ENCODE data around the gene TMEM59. TPM values are rescaled to one million over a fixed set of nuclear protein-coding genes. Genes with fewer than 3 reads are reported as not detected.

Gene TMEM59
- total and polyA plus RNA-seq, 2 of the 8 experiments (the other 6 are each of a cell fraction or from before 2014, with no cell fraction given), result 116 to 139 TPM

GRCh38 chr1:53995683-53996082 is 57.3 kb downstream of the TMEM59 start:
- Histone ChIP-seq H3K4ac (replicated peaks; ENCODE audit: insufficient read length, low read depth, low read length) (no peak overlapping the region), H2AFZ (ENCODE audit: low read length) (no peak overlapping the region), H3K4me3 (ENCODE audit: extremely low read depth in 1 of 4, insufficient read depth in 2 of 4, low read depth in 3 of 4, low read length in 4 of 4) (no peak overlapping the region), H4K5ac (ENCODE audit: insufficient read length, low read depth, low read length) (no peak overlapping the region), H2BK20ac (ENCODE audit: low read length) (no peak overlapping the region), H3K4me1 (replicated peaks in 1 of 4; ENCODE audit: control insufficient read depth in 3 of 4, insufficient read depth in 4 of 4, low read length in 3 of 4) (no peaks in the 10 kb centered on the region), H3K79me1 (ENCODE audit: low read depth, low read length) (no peaks in the 10 kb centered on the region), H3K23me2 (ENCODE audit: low read depth, low read length) (no peaks in the 10 kb centered on the region), H3K18ac (ENCODE audit: extremely low read depth, low read length) (no peak overlapping the region), H3K9ac (replicated peaks in 1 of 4; ENCODE audit: extremely low read depth in 1 of 4, low read depth in 3 of 4, low read length in 3 of 4) (no peak overlapping the region), H3K14ac (ENCODE audit: insufficient read length) (no peak overlapping the region), H3K36me3 (ENCODE audit: control insufficient read depth in 2 of 4, insufficient read depth in 4 of 4, low read length in 3 of 4) (no peaks in the 10 kb centered on the region), H3K56ac (replicated peaks; ENCODE audit: insufficient read length, low read depth, low read length) (no peak overlapping the region), H4K91ac (replicated peaks; ENCODE audit: insufficient read length, low read length) (no peak overlapping the region), H4K20me1 (replicated peaks in 1 of 2; ENCODE audit: control insufficient read depth in 1 of 2, insufficient read depth in 2 of 2, low read length in 2 of 2) (no peaks in the 10 kb centered on the region), H2BK12ac (ENCODE audit: low read depth, low read length) (no peak overlapping the region), H3K27me3 (replicated peaks in 1 of 4; ENCODE audit: control insufficient read depth in 3 of 4, extremely low read depth in 1 of 4, insufficient read depth in 3 of 4, low read length in 3 of 4) (no peaks in the 10 kb centered on the region), H4K8ac (ENCODE audit: extremely low read depth, insufficient read depth, low read length) (no peak overlapping the region), H2BK120ac (replicated peaks; ENCODE audit: low read depth, low read length) (no peak overlapping the region), H3K9me3 (ENCODE audit: insufficient read depth in 2 of 2, low read depth in 1 of 2, low read length in 1 of 2) (peaks cover 0 to 3% of the 10 kb centered on the region in 2 experiments; a peak in 1 of 4 replicates), H3K4me2 (ENCODE audit: insufficient read depth in 1 of 2, low read depth in 2 of 2, low read length in 2 of 2) (no peak overlapping the region), H2BK5ac (ENCODE audit: low read depth, low read length) (no peak overlapping the region), H2AK5ac (ENCODE audit: low read depth, low read length) (no peak overlapping the region), H3K23ac (ENCODE audit: insufficient read length) (no peak overlapping the region), H2BK15ac (ENCODE audit: low read length) (no peak overlapping the region), H3K27ac (ENCODE audit: low read depth, low read length) (no peak overlapping the region), H3K79me2 (ENCODE audit: control insufficient read depth in 1 of 2, insufficient read depth in 2 of 2, low read length in 2 of 2) (no peaks in the 10 kb centered on the region)
- CTCF ChIA-PET (ENCODE audit: partially characterized antibody), result interaction anchor here (0.7 kb wide), 1 partner anchor 16 kb away, joined by 4 read pairs; no protein-coding TSS in a partner anchor
- FAIRE-seq (no peak), DNase-seq (ENCODE audit: low read depth in 1 of 2, low spot score in 2 of 2) (no peak)
- 95% methylated on average over 1 of the region's 1 CpG; no CpG with 5 or more reads in 1 of the 2 experiments for WGBS, 2 experiments (ENCODE audit: extremely low coverage in 1 of 2, insufficient coverage in 1 of 2, insufficient read length in 1 of 2, insufficient replicate concordance in 2 of 2, low coverage in 1 of 2, low lambda C conversion rate in 2 of 2, missing lambda C conversion rate in 1 of 2)
- POLR2A ChIA-PET (ENCODE audit: partially characterized antibody), result no interaction called here
- TF ChIP-seq TEAD4 (IDR thresholded peaks at IDR 0.05; ENCODE audit: low read depth, low read length), result no peak
- TF ChIP-seq SIRT6 (IDR thresholded peaks at IDR 0.05; ENCODE audit: low read length), result no peak
- TF ChIP-seq CEBPB (IDR thresholded peaks at IDR 0.05; ENCODE audit: low read depth, low read length), result 0 out of 2 replicates have a peak, but pooled peaks have one; percentile 3
